ENCODE results near the gene HBQ1.

DNA sequence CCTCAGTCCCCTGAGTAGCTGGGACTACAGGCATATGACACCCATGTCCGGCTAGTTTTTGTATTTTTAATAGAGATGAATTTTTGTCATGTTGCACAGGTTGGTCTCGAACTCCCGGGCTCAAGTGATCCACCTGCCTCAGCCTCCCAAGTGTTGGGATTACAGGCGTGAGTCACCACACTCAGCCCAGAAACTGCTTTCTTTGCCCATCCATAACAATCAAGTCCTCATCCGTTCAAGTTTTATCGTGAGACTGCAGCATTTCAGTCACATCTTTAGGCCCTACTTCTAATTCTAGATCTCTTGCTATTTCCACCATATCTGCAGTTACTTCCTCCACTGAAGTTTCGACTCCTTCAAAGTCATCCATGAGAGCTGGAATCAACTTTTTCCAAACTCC lies 48.1 kb upstream of the HBQ1 start:
- no peak for TF ChIP-seq GATA1 (IDR thresholded peaks at IDR 0.05; ENCODE audit: low read depth, low read length)
- no peak for TF ChIP-seq POLR2A (IDR thresholded peaks at IDR 0.05; ENCODE audit: low read length)

Measured in erythroblast (primary cell).